ENCODE measurements around the gene ANGPTL7.
"Not testable (repeated sequence)": the region's sequence is repeated elsewhere in the genome, so short reads cannot be mapped to it uniquely, and the experiment has no call there.

ANGPTL7 gene

DNA sequence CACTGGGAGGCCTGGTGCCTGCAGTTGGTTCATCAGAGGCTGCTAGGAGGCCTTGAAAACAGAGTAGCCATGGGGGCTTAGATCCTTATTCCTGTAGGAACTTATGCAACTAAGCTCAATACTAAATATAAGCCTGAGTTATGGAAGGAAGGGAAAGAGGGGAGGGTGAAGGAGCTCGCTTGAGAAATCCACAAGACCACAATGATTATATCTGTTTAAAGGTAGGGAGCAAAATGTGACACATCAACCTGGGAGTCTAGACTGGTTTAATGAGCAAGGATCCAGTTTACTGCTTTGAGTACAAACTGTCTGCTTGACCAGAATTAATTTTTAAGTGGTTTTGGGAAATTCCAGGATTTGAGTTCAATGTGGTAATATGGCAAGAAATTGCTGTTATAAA is 20.4 kb upstream of the ANGPTL7 start:
- no peak for FAIRE-seq
- DNase-seq (ENCODE audit: insufficient read length, low spot score) = no peak

DNA sequence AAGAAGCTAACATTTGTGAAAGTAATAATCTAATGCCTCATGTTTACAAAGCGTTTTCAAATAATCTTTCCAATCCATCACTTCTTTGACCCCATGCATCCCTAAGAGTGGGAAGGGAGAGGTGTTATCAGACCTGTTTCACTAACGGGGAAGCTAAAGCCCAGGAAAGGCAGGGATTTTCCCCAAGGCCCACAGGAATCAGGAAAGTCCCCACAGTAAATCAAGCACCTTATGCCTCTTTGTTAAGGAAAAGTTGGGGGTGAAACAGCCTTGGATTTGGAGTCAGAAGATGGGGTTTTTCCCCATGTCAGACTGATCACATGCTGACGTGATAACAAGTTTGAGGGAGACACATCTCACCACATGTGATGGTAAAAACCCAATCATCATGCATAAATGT is 20.0 kb upstream of the ANGPTL7 start:
- no peak for FAIRE-seq
- no peak for DNase-seq (ENCODE audit: insufficient read length, low spot score)

DNA sequence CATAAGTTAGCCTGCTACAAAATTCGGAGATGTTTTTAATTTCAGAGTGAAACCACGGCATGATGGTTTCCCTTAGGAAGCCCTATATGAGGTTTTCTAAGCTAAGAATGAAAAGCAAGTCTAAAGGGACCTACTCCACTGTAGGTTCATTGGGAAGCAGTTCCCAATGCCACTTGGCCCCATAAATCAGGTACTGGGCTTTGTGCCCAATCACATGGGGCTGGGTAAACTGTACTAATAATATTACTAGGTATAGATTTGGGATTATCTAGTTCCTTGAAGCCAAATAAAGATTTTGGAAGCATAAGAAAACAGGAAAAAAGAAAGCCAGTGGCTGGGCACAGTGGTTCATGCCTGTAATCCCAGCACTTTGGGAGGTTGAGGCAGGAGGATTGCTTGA is 19.1 kb upstream of the ANGPTL7 start:
- FAIRE-seq = no peak
- DNase-seq (ENCODE audit: insufficient read length, low spot score) = no peak

DNA sequence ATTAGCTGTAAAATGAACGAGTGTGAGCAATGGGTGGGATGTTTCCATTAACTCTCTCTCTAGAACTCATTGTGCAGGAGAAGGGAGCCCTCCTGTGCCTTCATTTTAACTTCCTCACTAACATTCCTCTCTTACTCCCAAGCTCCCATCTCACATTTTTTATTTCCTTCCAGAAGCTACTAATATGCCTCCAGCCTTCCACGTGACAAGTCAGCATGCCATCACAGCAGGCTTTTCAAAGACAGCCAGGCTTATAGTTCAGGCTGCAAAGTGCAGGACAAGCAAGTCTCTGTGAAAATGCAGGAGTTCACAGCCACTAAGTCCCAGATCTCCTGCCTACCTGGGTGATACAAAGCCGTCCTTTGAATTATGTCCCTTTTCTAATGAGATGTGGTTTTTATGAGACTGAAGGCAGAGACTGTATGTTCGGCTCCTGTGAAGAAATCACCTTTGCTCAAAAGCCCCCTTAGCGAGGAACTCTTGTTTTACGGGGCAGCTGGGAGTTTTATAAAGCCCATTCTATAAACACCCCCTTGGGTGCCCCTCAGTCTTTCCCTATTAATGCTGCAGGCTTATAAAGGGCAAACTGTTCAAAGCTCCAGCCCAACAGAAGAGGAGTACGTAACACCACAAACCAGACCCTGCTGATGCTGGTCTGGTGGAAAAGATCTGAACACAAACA is 14.8 kb upstream of the ANGPTL7 start:
- DNase-seq (ENCODE audit: insufficient read length, low spot score) (no peak), FAIRE-seq (no peak)

DNA sequence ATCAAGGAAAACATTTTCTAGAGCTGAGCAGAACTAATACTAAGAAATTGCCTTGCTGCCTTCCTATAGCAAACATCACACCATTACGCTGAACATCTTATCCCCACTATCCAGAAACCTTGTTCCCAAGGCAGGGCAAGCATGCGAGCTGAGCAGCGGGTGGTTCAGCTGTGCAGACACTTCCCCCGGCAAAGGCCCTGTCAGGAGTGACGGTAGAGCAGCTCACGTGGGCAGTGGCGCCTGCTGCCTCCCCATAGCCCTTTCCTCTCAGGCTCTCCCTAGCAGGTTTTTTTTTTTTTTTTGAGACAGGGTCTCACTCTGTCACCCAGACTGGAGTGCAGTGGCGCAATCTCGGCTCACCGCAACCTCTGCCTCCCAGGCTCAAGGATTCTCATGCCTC is 13.7 kb upstream of the ANGPTL7 start:
- DNase-seq (ENCODE audit: insufficient read length, low spot score) = no peak
- no peak for FAIRE-seq

DNA sequence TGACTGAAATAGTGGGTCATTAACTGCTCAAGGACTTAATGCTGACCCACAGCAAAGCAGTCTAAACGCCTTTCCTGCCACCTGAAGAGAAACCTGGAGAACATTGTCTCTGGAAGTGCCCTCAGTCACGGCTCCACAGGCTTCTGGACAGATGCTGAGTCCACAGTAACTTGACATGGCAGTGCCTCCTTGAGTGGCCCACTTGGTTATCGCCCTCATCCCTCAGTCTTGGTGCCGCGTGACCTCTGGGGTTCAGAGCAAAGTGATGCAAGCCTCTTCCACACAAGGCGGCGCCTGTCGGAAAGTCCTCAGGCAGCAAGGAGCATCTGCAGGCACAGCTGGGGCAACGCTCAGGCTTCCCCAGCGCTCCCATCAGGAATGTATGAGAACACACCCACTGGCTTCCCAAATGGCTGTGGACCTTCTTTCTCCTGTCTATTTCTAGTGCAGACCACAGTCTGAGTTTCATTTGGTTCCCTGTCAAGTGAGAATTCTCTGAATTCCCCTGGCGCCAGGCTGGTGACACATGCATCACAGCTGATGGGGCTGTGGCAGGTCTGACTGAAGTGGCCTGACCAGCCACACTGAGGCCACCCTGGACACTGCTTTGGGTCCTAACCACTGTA is 13.0 kb upstream of the ANGPTL7 start:
- no peak for FAIRE-seq

DNA sequence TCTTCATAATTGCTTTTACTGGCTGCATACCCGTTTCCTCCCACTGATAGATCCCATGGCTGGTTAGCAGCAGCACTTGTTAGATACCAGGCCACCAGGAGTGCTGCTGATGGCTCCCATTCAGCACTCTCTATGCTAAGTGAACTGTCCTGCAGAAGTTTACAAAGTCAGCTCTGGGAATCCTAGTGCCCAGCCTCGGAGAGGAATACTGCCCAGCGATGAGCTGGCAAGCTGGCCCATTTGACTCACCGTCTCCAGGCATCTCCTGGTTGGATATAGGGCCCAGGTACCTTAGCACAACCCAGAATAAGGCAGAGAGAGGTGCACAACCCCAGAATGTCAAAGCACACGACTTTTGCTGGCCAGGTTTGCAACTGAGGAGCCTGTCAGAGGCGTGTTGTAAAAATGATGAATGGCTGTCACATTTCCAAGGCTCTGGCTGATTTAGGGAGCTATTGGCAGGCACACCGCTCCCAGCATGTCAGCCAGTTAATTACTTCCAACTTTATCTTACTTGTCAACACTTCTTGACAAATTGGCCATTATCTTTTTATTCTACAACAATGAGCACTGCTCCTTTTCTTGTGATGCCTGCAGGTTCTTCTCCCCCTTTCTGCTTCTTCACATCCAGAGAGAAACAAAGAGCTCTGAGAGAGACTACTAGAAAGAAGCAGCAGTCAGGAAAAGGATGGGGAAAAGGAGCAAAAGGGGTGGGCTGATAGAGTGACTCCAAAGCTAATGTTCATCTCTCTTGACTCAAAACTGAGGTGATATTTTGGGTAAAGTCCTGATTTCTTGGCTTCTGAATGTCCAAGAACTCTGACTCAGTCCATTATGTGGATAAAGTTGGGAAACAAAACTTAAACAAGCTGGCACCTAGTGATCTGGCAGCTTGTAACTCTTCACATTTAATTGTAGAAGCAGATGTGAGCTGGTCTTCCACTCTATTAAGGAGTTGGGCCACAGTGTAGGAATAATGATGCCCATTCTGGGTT is 10.8 kb upstream of the ANGPTL7 start:
- FAIRE-seq = no peak
- DNase-seq (ENCODE audit: insufficient read length, low spot score) = no peak

More for the DNA sequence above, 13.0 kb upstream of the ANGPTL7 start:
- no peak for DNase-seq (ENCODE audit: insufficient read length, low spot score)

DNA sequence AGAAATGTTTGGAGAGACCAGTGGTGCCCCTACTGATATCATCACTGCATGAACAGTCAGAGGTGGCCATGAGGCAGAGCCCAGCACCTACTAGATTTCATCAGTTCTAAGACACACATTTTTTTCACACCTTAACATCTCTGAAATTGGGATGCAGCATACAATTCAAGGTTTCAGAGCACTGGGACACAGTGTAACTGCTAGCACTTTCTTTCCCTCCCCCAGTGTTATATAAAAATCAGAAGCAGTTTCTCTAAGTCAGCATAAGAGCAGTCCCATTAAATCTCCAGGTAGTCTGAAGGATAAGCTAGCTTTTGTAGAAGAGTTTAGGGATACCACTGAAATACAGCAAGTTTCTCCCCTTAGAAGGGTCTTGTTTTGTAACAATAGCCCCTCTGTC is 10.0 kb upstream of the ANGPTL7 start:
- FAIRE-seq (no peak), DNase-seq (ENCODE audit: insufficient read length, low spot score) (no peak)

DNA sequence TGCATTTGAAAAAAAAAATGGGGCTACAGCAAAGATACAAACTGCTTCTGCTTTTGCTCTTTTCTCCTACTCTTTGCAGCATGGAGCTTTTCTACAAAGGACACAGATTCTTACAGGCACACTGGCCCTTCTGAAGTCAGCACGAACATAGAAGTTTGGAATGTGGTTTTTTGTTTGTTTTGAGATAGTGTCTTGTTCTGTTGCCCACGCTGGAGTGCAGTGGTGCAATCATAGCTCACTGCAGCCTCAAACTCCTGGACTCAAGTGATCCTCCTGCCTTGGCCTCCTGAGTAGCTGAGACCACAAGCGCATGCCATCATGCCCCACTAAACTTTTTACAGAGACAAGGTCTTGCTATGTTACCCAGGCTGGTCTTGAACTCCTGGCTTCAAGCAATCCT is 9.4 kb upstream of the ANGPTL7 start:
- FAIRE-seq = not testable (repeated sequence)

DNA sequence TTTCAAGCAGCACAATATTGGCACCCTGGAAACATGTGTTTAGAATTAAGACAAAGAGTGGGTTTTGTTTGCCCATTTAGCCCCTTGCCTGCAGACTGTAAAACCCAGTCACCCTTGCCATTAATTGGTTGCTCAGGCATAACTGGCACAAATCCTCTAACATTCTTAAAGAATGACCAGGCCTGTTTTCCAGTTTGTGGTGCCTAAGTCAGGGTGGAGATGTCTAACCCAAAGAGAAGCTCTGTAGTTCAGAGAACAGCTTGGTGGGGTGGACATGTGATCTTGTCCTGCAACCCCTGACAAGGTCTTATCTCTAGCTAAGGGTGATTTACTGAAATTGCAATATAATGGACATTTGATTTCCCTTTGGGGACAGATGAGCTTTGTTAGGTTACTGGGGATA is 8.8 kb upstream of the ANGPTL7 start:
- no peak for FAIRE-seq
- no peak for DNase-seq (ENCODE audit: insufficient read length, low spot score)

More for the DNA sequence above, 9.4 kb upstream of the ANGPTL7 start:
- not testable (repeated sequence) for DNase-seq (ENCODE audit: insufficient read length, low spot score)

DNA sequence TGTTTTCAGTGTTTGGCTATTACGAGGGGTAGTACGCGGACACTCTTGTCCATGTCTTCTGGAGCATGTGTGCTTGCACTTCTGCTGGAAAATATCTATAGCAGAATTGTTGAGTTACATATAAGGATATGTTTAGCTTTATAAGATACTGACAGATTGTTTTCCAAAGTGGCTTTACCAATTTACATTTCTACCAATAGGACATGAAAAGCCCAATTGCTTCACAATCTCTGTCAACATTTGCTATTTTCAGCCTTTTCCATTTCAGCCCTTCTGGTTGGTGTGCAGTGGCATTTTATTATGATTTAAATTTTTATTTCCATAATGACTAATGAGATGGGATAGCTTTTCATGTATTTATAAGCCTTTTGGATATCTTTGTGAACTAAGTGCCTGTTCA is 6.3 kb upstream of the ANGPTL7 start:
- DNase-seq (ENCODE audit: insufficient read length, low spot score) = no peak
- no peak for FAIRE-seq

DNA sequence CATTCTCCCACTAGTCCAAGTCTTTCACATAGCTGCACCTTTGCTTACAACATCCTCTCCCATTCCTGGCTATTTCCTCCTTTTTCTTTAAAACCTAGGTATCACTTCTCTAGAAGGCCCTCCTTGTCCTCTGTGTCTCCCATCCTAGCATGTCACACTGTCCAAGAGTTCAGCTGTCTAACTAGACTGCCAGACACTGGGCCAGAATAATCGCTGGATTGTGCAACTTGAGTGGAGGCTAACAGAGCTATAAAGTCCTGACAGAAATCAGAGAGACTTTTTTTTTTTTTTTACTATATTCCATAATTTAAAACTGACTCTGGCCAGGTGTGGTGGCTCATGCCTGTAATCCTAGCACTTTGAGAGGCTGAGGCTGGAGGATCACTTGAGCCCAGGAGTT is 4.2 kb upstream of the ANGPTL7 start:
- FAIRE-seq (no peak), DNase-seq (ENCODE audit: insufficient read length, low spot score) (no peak)

DNA sequence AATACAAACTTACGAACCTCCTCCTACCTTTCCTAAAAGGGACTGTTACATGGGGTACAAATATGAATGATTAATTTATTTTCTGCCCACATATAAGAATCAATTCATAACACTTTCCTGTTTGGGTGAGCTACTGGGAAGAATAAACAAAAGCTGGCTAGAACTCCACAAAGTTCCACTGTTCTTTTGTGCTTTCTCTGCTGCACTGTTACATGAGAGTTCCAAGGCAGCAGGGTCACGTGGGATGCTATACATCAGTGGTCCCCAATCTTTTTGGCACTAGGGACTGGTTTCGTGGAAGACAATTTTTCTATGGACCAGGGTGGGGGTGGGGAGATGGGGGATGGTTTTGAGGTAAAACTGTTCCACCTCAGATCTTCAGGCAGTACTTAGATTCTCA is 2.2 kb upstream of the ANGPTL7 start:
- no peak for FAIRE-seq
- DNase-seq (ENCODE audit: insufficient read length, low spot score) = no peak

DNA sequence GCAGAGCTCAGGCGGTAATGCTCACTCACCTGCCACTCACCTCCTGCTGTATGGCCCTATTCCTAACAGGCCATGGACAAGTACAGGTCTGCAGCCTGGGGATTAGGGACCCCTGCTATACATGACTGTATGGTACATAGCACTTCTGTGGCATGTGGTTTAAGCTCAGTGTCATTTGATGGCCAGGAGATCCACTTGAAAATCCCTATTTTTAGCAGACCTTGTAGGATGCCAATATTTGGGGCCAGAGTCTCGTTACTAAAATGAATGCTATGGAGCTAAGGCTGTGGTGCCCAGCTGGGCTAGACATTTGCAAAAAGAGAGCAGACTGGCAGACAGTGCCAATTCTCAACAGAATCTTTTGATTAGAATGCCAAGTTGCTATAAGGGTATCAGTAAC is 1.7 kb upstream of the ANGPTL7 start:
- FAIRE-seq = no peak
- no peak for DNase-seq (ENCODE audit: insufficient read length, low spot score)

DNA sequence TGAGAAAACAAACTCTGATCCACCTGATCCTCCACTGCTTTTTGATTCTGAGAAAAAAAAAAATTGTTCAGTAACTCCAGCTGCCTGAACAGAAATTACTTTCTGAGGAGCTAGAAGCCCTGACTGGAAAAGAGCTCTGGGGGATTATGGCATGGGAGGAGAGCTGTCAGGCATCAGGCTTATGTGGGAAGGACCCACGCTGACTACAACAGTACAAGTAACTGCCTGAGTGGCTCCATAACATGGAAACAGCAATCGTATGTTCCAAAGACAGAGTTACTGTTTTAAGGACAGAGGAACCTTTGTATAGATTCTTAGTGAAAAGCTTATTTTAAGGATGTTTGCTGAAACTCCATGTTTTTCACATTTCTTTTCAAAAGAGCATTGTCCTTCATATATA is 1.2 kb upstream of the ANGPTL7 start:
- FAIRE-seq (no peak), DNase-seq (ENCODE audit: insufficient read length, low spot score) (no peak)

DNA sequence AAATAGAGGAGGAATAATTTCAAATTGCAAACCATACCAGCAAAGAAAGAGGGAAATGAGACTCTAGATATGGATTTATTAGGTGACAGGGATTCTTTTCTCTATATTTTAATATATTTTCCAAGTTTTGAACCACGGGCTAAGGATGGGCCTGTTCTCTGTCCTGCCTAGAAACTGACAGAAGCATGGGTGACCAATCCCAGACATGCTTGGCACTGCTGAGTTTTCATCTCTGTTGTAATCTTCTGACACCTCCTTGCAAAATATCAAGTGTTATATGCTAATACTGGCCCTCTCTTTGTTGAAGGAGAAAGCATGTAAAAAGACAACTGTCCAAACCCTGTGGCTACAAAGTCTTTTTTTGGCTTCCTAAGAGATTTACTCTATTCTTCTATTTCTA is 774 bp upstream of the ANGPTL7 start:
- FAIRE-seq (no peak), DNase-seq (ENCODE audit: insufficient read length, low spot score) (no peak)

DNA sequence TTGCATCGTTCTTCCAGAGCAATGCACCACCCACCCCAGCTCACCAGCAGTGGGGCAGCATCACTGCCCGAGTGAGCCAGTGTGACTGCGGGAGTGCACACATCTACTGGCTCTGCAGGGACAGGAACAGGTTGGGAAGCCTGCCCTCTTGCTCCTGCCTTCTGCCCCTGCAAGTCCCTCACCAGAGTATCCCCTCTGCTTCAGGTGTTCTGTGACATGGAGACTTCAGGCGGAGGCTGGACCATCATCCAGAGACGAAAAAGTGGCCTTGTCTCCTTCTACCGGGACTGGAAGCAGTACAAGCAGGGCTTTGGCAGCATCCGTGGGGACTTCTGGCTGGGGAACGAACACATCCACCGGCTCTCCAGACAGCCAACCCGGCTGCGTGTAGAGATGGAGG is 4.2 kb downstream of the ANGPTL7 start:
- FAIRE-seq (no peak), DNase-seq (ENCODE audit: insufficient read length, low spot score) (no peak)

DNA sequence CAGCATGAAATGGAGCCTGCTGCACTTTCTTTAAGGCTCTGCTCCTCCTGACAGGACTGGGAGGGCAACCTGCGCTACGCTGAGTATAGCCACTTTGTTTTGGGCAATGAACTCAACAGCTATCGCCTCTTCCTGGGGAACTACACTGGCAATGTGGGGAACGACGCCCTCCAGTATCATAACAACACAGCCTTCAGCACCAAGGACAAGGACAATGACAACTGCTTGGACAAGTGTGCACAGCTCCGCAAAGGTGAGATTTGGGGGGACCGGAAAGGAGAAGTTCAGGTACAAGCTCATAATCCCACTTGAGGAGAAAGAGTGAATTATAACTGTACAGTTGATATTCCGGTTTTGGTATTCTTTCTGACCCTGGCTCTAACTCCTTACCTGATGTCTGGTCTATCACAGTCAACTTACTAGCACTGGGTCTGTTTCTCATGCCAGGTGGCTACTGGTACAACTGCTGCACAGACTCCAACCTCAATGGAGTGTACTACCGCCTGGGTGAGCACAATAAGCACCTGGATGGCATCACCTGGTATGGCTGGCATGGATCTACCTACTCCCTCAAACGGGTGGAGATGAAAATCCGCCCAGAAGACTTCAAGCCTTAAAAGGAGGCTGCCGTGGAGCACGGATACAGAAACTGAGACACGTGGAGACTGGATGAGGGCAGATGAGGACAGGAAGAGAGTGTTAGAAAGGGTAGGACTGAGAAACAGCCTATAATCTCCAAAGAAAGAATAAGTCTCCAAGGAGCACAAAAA is 5.4 kb downstream of the ANGPTL7 start:
- no peak for DNase-seq (ENCODE audit: insufficient read length, low spot score)
- FAIRE-seq = no peak

DNA sequence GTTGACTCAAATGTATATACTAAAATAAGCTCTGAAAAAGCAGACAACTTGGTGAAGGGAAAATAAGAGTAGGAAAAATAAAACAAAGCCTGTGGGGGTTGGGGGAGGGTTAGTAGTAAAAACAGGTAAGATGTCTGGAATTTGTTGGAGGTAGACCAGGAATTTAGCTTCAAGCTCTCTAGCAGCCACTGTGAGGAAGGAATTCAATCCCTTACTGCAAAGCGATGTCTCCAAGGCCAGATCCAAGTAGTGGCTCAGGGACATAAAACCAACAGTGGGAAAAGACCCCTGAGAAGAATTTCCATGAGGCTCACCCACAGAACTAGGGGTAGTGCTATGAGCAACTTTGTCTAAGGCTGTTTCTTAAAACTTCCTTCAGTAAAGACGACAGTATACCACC is 7.8 kb downstream of the ANGPTL7 start:
- DNase-seq (ENCODE audit: insufficient read length, low spot score) (no peak), FAIRE-seq (no peak)

DNA sequence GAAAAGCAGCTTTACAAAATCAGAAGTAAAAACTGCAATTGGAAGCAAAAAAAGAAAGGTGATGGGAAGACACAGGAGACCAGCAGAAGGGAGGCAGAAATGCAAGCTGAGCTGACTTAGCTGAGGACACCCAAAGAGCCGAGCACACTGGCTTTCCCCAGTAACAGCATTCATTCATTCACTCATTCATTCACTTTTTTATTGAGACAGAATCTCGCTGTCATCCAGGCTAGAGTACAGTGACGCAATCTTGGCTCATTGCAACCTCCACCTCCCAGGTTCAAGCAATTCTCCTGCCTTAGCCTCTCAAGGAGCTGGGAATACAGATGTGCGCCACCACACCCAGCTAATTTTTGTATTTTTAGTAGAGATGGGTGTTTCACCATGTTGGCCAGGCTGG is 8.2 kb downstream of the ANGPTL7 start:
- FAIRE-seq (no peak), DNase-seq (ENCODE audit: insufficient read length, low spot score) (no peak)

DNA sequence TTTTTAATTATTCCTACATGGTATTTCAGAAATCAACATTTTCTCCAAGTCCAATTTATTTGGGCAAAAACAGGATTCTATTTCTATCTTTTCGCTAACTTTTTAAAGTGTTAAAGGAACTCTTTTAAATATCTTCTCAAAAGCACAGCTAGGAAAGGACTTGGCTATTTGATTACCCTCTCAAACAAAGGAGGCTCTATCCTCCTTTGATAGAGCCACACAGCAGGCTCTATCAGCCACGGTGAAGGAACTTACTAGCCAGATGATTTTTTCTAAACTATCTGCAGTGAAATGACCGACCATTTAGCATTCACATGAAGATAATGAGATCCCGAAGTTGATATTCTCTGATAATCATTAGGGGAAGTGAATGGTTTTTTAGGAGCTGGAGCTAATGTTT is 9.1 kb downstream of the ANGPTL7 start:
- no peak for DNase-seq (ENCODE audit: insufficient read length, low spot score)
- no peak for FAIRE-seq
